CD4-positive, alpha-beta memory T cell (primary cell): ENCODE measurements around the gene ATRNL1. TPM values are rescaled to one million over a fixed set of nuclear protein-coding genes. Genes with fewer than 3 reads are reported as not detected.

Source experiments
- CTCF ChIA-PET: fragments of 350-600 bp; sonication (Branson Sonifier 250); formaldehyde crosslinking; loops from one replicate; lab custom pipeline; 2021; ENCODE audit warnings: inconsistent platforms; ENCODE audit not compliant: partially characterized antibody; lab: Charles Lee
- POLR2A ChIA-PET: fragments of 350-600 bp; sonication (Branson Sonifier 250); formaldehyde crosslinking; loops from one replicate; lab custom pipeline; 2021; ENCODE audit not compliant: partially characterized antibody; lab: Charles Lee
- DNase-seq, 5 donors: peaks; one replicate each; pipeline versions ENCODE4 v3.0.0 to v3.0.0-alpha.2; 2020 to 2022; ENCODE audit warnings: mixed read lengths in 1 of 5
- H3K27ac ChIP-seq: one replicate; pipeline ENCODE4 v1.7.0; 2013; ENCODE audit warnings: low read depth, low read length
- H3K27me3 ChIP-seq: 2 replicates; pipeline ENCODE4 v1.7.0; 2013; ENCODE audit warnings: mild to moderate bottlenecking, low read length, moderate library complexity; ENCODE audit not compliant: insufficient read depth
- H3K36me3 ChIP-seq: 2 replicates; pipeline ENCODE4 v1.7.0; 2013; ENCODE audit warnings: mild to moderate bottlenecking, low read length, moderate library complexity; ENCODE audit not compliant: insufficient read depth
- H3K4me1 ChIP-seq: 2 replicates; pipeline ENCODE4 v1.7.0; 2013; ENCODE audit warnings: mild to moderate bottlenecking, low read length, moderate library complexity; ENCODE audit not compliant: insufficient read depth
- H3K4me3 ChIP-seq, 2 donors: one replicate each; pipeline ENCODE4 v1.7.0; 2013; ENCODE audit warnings: low read length in 2 of 2, mild to moderate bottlenecking in 1 of 2
- H3K9me3 ChIP-seq, 2 donors: one replicate each; pipeline ENCODE4 v1.7.0; 2013; ENCODE audit warnings: low read length in 2 of 2, control low read depth in 1 of 2; ENCODE audit not compliant: control insufficient read depth in 1 of 2
- H3K27ac Mint-ChIP-seq, 7 donors: one replicate each; pipeline ENCODE4 v1.8.0; 2020 to 2021; ENCODE audit warnings: mixed read lengths in 7 of 7, mild to moderate bottlenecking in 6 of 7, inconsistent platforms in 3 of 7, moderate library complexity in 3 of 7
- H3K27me3 Mint-ChIP-seq, 2 donors: one replicate each; pipeline ENCODE4 v1.8.0; 2020 to 2021; ENCODE audit warnings: mixed read lengths in 2 of 2
- H3K36me3 Mint-ChIP-seq, 2 donors: one replicate each; pipeline ENCODE4 v1.8.0; 2020 to 2021; ENCODE audit warnings: mixed read lengths in 2 of 2, inconsistent platforms in 1 of 2, mild to moderate bottlenecking in 1 of 2
- H3K4me1 Mint-ChIP-seq, 4 donors: one replicate each; pipeline ENCODE4 v1.8.0; 2020 to 2021; ENCODE audit warnings: mixed read lengths in 4 of 4, mild to moderate bottlenecking in 1 of 4
- H3K4me3 Mint-ChIP-seq, 8 donors: one replicate each; pipeline ENCODE4 v1.8.0; 2020 to 2021; ENCODE audit warnings: mixed read lengths in 8 of 8, mild to moderate bottlenecking in 7 of 8, moderate library complexity in 6 of 8, inconsistent platforms in 3 of 8
- H3K9me3 Mint-ChIP-seq, 8 donors: one replicate each; pipeline ENCODE4 v1.8.0; 2020 to 2021; ENCODE audit warnings: mixed read lengths in 8 of 8, mild to moderate bottlenecking in 5 of 8, inconsistent platforms in 3 of 8, moderate library complexity in 1 of 8
- intact Hi-C: fragments of 100-400 bp; cut with micrococcal nuclease; formaldehyde crosslinking; loops from one replicate; pipeline ENCODE4 v1.15.1; 2023
- polyA plus RNA-seq, 2 donors: library from polyadenylated mRNA; unstranded; fragments of 300-500 nt; fragmentation: Illumina TruSeq; gene quantifications; one replicate each; pipeline ENCODE4 v1.2.3, GENCODE V29; 2021
- total RNA-seq, 2 experiments: library from RNA; stranded (reverse); gene quantifications; one replicate each; pipeline ENCODE4 v1.2.3, GENCODE V29; 2021

ATRNL1 gene
- total and polyA plus RNA-seq, 4 experiments from 2014 or later: 0.23 to 0.50 TPM; not detected in 2

DNA sequence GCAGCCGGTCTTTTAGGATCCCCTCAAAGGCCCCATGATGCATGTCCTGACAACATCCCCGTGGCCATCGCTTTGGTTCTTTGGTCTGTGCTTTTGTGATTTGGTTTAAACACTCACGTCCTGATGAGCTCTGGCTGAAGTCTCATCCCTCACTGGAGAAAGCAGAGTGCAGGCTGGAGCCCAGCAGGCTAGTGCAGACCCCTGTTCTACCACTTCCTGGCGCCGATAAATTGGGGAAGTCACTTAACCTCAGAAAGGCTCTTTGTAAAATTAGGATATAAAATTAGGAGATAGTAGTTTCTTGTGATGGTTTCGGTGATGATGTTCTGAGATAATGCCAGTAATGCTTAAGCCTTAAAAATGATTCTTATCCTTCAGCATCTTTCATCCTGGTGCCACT is 872.2 kb downstream of the ATRNL1 start:
- H3K4me1 ChIP-seq: no peaks in the 10 kb centered on the region
- no peaks in the 10 kb centered on the region for H3K27me3 ChIP-seq
- ChIA-PET CTCF (no interaction called here), POLR2A (no interaction called here)
- Mint-ChIP-seq H3K4me3 (no peak overlapping the region), H3K27ac (no peak overlapping the region), H3K27me3 (no peaks in the 10 kb centered on the region), H3K9me3 (peaks cover 0 to 10% (median 1%) of the 10 kb centered on the region in 8 donors), H3K36me3 (no peaks in the 10 kb centered on the region), H3K4me1 (no peaks in the 10 kb centered on the region)
- DNase-seq: no peak
- H3K27ac ChIP-seq: no peak overlapping the region
- no peaks in the 10 kb centered on the region for H3K36me3 ChIP-seq
- intact Hi-C loops: no loop called here
- no peaks in the 10 kb centered on the region for H3K9me3 ChIP-seq
- no peak overlapping the region for H3K4me3 ChIP-seq

DNA sequence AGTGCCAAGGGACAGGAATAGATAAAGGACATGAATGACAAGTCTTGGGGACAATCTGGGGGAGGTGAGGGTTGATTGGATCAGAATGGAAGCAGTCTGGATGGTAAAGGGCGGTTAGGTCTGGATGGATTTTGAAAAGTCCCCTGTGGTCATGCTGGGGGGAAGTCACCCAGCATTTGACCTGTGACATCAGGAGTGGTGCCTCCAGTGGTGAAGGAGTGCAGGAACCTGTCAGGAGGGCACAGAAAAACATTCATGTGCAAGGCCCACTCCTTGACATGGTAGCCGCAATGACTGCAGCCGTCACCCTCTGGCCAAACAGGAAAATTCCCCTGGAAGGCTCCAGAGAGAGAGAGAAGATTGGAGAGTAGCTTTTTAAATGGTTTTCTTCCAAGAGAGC is 875.1 kb downstream of the ATRNL1 start:
- Histone ChIP-seq H3K27me3 (no peaks in the 10 kb centered on the region), H3K36me3 (no peaks in the 10 kb centered on the region), H3K4me3 (no peak overlapping the region), H3K27ac (no peak overlapping the region), H3K4me1 (no peaks in the 10 kb centered on the region), H3K9me3 (no peaks in the 10 kb centered on the region)
- Mint-ChIP-seq H3K4me3 (no peak overlapping the region), H3K9me3 (peaks cover 0 to 19% (median 7%) of the 10 kb centered on the region in 8 donors), H3K36me3 (no peaks in the 10 kb centered on the region), H3K27ac (no peak overlapping the region), H3K27me3 (no peaks in the 10 kb centered on the region), H3K4me1 (no peaks in the 10 kb centered on the region)
- DNase-seq: no peak
- POLR2A ChIA-PET: no interaction called here
- CTCF ChIA-PET: no interaction called here
- intact Hi-C loops: no loop called here

DNA sequence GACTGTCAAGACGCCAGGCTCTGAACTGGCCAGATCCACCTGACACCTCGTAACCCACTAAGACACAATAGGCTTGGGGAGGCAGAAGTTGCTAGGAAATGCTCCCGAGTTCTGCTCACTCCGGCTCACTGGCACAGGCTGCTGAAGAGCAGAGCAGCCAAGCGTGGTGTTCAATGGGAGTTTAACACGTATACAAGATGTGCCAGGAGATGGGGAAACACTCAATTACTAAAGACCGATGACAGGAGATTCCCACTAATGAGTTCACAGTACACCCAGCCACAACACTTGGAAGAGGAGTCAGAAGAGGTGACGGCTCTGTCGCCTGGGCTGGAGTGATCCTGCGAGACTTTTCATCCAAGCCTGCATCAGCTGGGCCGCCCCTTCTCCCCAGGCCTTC is 876.4 kb downstream of the ATRNL1 start:
- H3K27ac ChIP-seq: no peak overlapping the region
- H3K27me3 ChIP-seq: no peaks in the 10 kb centered on the region
- H3K9me3 Mint-ChIP-seq: peaks cover 0 to 31% (median 8%) of the 10 kb centered on the region in 8 donors
- CTCF ChIA-PET: no interaction called here
- no peak overlapping the region for H3K4me3 Mint-ChIP-seq
- DNase-seq: no peak
- no peak overlapping the region for H3K4me3 ChIP-seq
- intact Hi-C loops: no loop called here
- H3K4me1 Mint-ChIP-seq: no peaks in the 10 kb centered on the region
- H3K27me3 Mint-ChIP-seq: no peaks in the 10 kb centered on the region
- no peak overlapping the region for H3K27ac Mint-ChIP-seq
- H3K36me3 Mint-ChIP-seq: no peaks in the 10 kb centered on the region
- H3K4me1 ChIP-seq: no peaks in the 10 kb centered on the region
- H3K9me3 ChIP-seq: no peaks in the 10 kb centered on the region
- no peaks in the 10 kb centered on the region for H3K36me3 ChIP-seq
- POLR2A ChIA-PET: no interaction called here

DNA sequence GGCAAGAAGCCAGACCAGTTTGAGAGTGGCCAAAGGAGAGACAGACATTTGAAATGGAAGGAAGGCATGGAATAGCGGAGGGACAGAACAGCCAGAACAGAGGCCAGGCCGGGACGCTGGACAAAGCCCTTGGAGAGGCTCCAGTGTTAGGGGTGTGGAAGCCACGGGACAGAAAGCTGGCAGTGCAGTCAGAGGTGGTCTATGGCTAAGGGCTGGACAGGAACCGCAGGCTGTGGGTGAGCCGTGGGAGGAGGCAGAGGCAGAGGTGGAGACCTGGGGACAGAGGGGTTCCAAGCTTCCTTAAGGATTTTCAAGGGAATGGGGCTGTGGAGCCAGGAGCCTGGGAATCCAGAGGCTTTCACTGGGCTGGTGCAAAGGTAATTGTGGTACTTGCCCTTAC is 878.8 kb downstream of the ATRNL1 start:
- Histone ChIP-seq H3K27ac (no peak overlapping the region), H3K4me1 (no peaks in the 10 kb centered on the region), H3K36me3 (no peaks in the 10 kb centered on the region), H3K27me3 (no peaks in the 10 kb centered on the region), H3K4me3 (no peak overlapping the region), H3K9me3 (no peaks in the 10 kb centered on the region)
- H3K27me3 Mint-ChIP-seq: no peaks in the 10 kb centered on the region
- no peaks in the 10 kb centered on the region for H3K36me3 Mint-ChIP-seq
- H3K9me3 Mint-ChIP-seq: peaks cover 0 to 31% (median 9%) of the 10 kb centered on the region in 8 donors
- intact Hi-C loops: no loop called here
- ChIA-PET POLR2A (no interaction called here), CTCF (no interaction called here)
- no peak for DNase-seq
- no peaks in the 10 kb centered on the region for H3K4me1 Mint-ChIP-seq
- no peak overlapping the region for H3K27ac Mint-ChIP-seq
- no peak overlapping the region for H3K4me3 Mint-ChIP-seq

DNA sequence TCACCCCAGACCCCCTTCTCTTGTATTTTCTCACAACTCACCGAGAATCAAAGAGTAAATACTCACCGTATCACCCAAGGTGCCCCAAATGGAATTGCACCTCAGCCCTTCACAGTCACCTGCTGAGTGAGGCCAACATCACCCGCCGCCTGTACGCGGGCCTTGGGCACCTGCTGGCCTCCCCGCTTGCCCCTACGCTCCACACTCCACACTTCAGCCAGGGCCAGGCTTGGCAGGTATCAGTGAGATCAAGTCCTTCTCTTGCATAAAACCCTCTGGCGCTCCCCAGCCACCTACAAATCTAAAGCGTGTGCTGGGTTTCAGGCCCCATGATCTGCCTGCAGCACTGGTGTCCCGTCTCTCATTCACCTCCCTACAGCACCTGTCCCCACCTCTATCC is 879.3 kb downstream of the ATRNL1 start:
- H3K27me3 Mint-ChIP-seq: no peaks in the 10 kb centered on the region
- DNase-seq: no peak
- H3K4me1 ChIP-seq: no peaks in the 10 kb centered on the region
- no peak overlapping the region for H3K27ac ChIP-seq
- H3K36me3 ChIP-seq: no peaks in the 10 kb centered on the region
- H3K9me3 Mint-ChIP-seq: peaks cover 0 to 31% (median 9%) of the 10 kb centered on the region in 8 donors
- H3K27me3 ChIP-seq: no peaks in the 10 kb centered on the region
- ChIA-PET POLR2A (no interaction called here), CTCF (no interaction called here)
- no peak overlapping the region for H3K4me3 Mint-ChIP-seq
- H3K36me3 Mint-ChIP-seq: no peaks in the 10 kb centered on the region
- H3K27ac Mint-ChIP-seq: no peak overlapping the region
- no peaks in the 10 kb centered on the region for H3K4me1 Mint-ChIP-seq
- intact Hi-C loops: no loop called here
- no peaks in the 10 kb centered on the region for H3K9me3 ChIP-seq
- H3K4me3 ChIP-seq: no peak overlapping the region

DNA sequence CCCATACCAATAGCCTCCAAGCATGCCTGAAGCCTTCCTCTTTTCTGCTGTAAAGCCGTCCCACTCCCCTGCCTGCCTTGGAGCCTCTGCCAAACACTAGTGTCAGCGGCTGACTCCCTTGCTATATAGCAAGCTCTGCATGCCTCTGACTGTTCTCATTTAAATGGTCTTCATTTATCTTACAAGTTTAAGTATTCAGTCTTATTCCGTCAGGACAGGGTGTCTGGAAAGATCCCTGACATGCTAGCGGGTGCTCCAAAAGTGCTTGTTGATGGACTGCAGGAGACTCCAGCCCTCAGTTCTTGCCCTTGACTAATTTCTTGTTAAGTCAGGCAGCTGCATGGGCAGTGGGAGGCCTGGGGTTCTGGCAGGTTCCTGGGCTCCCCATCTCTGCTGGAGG is 881.2 kb downstream of the ATRNL1 start:
- intact Hi-C loops: no loop called here
- Mint-ChIP-seq H3K9me3 (peaks cover 0 to 29% (median 6%) of the 10 kb centered on the region in 8 donors), H3K27ac (no peak overlapping the region), H3K36me3 (no peaks in the 10 kb centered on the region), H3K4me1 (no peaks in the 10 kb centered on the region), H3K27me3 (no peaks in the 10 kb centered on the region), H3K4me3 (no peak overlapping the region)
- H3K4me3 ChIP-seq: no peak overlapping the region
- H3K27me3 ChIP-seq: no peaks in the 10 kb centered on the region
- no peak overlapping the region for H3K27ac ChIP-seq
- CTCF ChIA-PET: no interaction called here
- no peaks in the 10 kb centered on the region for H3K36me3 ChIP-seq
- H3K4me1 ChIP-seq: no peaks in the 10 kb centered on the region
- no peak for DNase-seq
- POLR2A ChIA-PET: no interaction called here
- H3K9me3 ChIP-seq: no peaks in the 10 kb centered on the region

DNA sequence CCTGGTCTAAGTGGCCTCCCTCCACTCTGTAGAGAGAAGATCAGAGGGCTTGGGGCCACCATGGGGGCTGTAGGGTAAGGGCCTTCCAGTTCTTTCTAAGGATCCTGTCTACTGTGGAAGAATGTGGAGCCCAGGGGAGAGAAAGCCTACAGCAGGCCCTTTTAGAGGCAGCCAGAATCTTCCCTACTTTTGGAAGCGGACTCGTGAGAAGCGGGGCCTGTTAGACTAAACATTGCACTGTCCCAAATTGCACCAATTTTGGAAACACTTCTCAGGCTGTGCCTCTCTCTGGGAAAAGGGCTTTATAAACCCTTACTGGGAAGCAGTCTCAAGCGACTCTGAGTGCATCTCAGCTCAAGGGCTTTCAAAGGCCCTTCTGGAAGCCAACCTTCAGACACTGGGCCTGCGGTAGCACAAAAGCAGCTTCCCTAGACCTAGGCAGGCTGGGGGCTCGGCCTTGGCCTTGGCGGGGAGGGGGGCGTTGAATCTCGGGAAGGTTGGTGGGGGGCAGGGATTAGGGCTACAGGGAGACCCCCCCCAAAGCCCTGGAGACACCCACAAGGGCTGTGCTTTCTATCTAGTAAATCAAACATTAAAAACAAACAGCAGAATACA is 881.8 kb downstream of the ATRNL1 start:
- Histone ChIP-seq H3K4me3 (no peak overlapping the region), H3K27ac (no peak overlapping the region), H3K9me3 (no peaks in the 10 kb centered on the region), H3K27me3 (no peaks in the 10 kb centered on the region), H3K4me1 (no peaks in the 10 kb centered on the region), H3K36me3 (no peaks in the 10 kb centered on the region)
- H3K36me3 Mint-ChIP-seq: peaks cover 0 to 2% of the 10 kb centered on the region in 2 donors
- ChIA-PET POLR2A (no interaction called here), CTCF (no interaction called here)
- intact Hi-C loops: no loop called here
- no peak for DNase-seq
- no peak overlapping the region for H3K27ac Mint-ChIP-seq
- peaks cover 0 to 31% (median 7%) of the 10 kb centered on the region in 8 donors for H3K9me3 Mint-ChIP-seq
- H3K4me1 Mint-ChIP-seq: no peaks in the 10 kb centered on the region
- no peak overlapping the region for H3K4me3 Mint-ChIP-seq
- no peaks in the 10 kb centered on the region for H3K27me3 Mint-ChIP-seq

DNA sequence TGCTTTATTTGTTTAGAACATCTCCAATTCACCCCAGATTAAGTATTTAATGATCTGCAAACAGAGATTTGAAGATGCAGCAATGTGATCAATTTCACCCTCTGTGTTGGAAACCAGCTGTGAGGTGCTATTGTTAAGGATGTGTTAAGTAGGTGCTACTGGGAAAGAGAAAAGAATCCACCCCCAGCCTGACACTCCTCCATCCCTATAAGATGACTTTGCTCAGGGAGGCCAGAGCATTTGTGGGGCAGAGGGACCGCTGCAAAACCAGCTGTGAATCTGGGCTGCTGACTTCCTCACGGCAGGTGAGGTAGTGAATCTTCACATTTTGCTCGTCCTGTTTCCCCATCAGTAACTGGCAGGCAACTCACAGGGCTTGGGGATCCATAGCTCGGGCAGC is 882.3 kb downstream of the ATRNL1 start:
- no peaks in the 10 kb centered on the region for H3K36me3 ChIP-seq
- DNase-seq: no peak
- no peak overlapping the region for H3K4me3 ChIP-seq
- H3K27me3 ChIP-seq: no peaks in the 10 kb centered on the region
- Mint-ChIP-seq H3K4me1 (no peaks in the 10 kb centered on the region), H3K27me3 (no peaks in the 10 kb centered on the region), H3K27ac (no peak overlapping the region), H3K4me3 (no peak overlapping the region), H3K9me3 (peaks cover 0 to 31% (median 7%) of the 10 kb centered on the region in 8 donors), H3K36me3 (peaks cover 0 to 2% of the 10 kb centered on the region in 2 donors)
- ChIA-PET CTCF (no interaction called here), POLR2A (no interaction called here)
- no peaks in the 10 kb centered on the region for H3K4me1 ChIP-seq
- no peaks in the 10 kb centered on the region for H3K9me3 ChIP-seq
- intact Hi-C loops: no loop called here
- H3K27ac ChIP-seq: no peak overlapping the region
